GM19455 (cell line): ENCODE data around the gene ARL4C.

ENCODE experiments used
- ATAC-seq: cut with Tn5 transposase; IDR thresholded peaks from one replicate; pipeline ENCODE4 v1.9.1; 2021; ENCODE audit not compliant: unreplicated experiment

The ARL4C gene, protein sequence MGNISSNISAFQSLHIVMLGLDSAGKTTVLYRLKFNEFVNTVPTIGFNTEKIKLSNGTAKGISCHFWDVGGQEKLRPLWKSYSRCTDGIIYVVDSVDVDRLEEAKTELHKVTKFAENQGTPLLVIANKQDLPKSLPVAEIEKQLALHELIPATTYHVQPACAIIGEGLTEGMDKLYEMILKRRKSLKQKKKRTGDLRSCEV

DNA sequence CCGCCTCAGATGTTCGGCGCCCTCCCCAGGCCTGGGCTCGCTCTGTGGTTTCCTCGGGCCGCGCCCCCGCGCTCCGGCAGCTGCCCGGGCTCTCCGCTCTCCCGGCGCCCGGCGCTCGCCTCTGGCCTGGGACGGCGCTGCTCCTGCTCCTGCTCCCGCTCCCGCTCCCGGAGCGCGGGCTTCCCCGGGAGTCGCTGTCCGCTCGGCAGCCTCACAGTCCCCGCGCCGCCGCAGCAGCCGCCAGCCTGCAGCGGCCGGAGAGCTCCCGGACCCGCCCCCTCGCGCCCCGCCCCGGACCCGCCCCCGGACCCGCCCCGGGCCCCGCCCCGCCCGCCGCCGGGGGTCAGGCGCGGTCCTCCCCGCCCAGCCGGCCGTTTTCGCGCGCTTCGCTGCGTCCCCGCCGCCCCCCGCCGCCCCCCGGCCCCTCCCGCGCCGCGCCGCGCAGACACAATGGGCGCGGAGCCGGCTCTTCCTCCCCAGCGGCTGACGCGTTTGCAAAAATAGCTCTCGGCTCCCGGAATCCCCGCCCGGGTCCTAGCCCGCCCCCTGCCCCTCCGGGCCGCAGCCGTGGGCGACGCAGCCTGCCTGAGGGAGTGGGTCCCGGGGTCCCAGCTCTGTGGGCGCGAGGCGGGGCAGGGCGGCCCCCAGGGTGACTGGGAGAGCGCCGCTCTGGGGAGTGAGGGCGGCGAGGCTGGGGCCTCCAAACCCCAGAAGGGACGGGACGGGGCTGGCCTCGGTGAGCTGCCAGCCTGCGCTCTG lies at the start of gene ARL4C:
ARL4C (minus strand) TSS at position 247 of the 759 bp plus-strand sequence. CDS start 495 bp downstream, outside the sequence.
- peak; percentile 67 for ATAC-seq

DNA sequence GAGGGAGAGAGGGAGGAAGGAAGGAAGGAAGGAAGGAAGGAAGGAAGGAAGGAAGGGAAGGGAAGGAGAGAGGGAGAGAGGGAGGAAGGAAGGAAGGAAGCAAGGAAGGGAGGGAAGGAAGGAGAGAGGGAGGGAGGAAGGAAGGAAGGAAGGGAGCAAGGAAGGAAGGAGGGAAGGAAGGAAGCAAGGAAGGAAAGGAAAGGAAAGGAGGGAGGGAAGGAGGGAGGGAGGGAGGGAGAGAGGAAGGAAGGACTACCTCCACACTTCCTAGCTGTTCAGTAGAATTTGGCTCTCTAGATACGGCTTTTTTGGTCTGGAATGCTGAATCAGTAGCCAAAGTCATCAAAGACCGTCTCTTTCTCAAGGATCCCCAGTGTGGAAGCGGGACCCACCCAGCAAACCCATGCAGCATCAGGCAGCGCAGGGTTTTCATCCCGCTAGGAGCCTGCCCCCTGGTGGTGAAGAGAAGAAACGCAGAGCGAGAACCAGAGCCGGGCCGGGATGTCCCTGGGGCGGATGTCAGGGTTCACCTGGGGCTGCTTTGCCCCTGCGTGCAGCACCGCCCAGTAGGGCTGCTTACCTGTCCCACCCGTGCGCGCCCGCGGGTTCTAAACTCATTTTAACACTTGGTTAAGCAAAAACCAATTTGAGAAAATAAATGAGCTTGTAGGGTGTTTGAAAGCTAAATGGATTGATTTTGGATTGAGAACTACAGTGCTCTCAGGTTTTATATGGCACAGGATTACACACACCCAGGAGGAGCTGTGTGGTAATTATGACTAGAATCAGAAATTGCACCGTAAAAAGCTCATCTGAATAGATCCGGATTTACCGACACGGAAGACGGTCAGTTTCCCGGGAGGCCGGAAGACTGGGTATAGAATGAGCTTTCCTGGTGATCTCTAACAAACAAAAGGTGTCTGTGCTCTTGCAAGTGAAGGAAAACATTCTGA lies 48.1 kb upstream of the ARL4C start:
- ATAC-seq: no peak

DNA sequence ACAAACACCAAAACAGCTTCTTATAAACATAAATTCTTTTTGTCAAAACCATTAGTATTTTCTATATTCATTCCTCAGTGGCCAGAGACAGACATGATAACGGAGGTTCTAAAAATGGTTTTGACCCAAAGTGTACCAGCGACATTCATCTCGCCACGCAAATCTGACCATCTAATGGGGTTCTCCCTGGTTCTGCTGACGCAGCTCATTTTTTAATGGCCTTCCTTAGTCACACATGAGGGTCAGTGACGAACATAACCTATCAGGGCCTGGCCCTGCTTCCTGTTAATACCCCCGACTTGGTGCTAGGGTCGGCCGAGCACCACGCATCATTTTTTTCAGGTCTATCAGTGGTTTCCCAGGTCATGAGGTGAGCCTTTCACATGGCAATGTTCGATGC lies 45.9 kb upstream of the ARL4C start:
- ATAC-seq: no peak

DNA sequence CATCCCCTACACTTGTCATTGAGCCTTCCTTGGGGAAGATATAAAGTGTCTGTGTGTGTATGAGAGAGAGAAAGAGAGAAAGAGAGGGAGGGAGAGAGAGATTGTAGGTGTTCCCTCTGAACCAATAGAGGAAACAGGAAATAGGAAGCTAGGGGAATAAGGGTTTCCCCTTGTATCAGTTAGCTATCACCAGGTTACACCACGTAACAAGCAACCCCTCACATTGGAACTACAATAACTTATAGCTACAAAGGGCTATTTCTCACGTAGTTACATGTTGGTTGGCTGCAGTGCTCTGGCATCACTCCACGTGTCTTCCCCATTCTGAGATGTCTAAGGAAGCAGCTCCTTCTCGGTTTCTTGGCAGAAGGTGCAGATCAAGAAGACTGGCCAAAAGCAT lies 41.0 kb upstream of the ARL4C start:
- ATAC-seq: no peak

DNA sequence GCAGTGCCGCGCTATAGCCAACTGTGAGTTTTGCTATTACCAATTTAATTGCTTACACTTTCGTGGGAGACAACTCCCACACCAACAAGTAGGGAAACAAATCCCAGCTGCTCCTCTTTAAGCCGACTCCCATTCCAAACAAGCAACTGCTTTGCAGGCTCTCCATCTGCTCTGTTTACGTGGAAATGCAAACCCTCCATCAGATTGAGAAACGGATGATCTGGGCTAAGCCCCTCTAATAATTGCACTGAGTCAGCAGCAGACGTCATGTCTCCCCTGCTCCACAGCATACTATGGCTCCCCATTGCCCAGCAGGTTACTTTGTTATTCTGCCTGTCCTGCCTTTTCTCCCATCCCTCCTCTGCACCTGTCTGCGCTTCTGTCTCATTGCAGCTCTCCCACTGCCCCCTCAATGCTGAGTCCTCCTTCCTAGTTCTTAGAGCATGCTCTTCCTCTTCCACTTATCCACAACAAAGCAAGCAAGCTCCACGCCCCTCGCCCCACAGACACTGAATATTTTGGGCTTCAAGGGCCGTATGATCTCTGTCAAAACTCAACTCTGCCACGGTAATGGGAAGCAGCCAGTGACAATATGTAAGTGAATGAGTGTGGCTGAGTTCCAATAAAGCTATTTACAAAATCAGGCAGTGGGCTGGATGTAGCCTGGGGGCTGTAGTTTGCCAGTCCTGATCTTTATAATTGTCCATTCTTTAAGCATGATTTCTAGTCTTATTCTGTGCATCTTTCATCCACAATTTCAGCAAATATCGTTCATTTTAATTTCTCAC lies 39.5 kb upstream of the ARL4C start:
- no peak for ATAC-seq

DNA sequence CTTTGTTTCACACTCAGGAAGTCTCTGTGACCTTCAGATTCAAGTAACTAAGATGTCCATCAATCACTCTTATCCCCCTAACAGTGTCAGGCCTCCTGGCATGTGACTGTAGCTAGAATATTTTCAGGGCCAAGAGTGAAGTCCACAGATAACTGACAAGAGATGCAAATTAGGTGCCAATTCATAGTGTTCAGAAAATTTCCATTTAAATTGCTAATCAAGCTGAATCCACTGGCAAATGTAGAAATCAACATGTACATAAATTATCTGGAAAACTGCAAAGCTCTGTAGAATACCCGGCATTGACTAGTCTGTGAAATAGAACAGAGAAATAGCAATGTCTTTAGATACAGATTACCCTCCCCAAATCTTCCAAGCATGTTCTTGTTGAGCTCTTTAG lies 38.6 kb upstream of the ARL4C start:
- ATAC-seq: no peak

DNA sequence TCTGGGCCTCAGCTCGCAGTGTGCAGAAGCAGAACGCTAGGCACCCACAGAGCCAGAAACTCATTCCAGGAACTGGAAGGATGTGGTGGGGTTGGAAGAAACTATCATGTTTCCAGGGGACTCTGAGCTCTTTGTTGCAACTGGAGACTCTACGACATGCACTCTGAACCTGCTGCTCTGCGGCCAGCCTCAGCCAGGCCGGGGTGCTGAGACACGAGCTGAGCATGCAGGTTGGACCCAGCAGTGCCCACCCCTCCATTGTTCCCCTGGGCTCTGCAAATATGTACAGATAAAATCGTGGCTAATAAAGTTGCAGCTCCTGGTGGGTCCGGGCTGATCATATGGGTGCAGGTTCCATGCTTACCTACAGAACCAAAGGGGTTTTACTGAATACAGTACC lies 37.6 kb upstream of the ARL4C start:
- no peak for ATAC-seq

DNA sequence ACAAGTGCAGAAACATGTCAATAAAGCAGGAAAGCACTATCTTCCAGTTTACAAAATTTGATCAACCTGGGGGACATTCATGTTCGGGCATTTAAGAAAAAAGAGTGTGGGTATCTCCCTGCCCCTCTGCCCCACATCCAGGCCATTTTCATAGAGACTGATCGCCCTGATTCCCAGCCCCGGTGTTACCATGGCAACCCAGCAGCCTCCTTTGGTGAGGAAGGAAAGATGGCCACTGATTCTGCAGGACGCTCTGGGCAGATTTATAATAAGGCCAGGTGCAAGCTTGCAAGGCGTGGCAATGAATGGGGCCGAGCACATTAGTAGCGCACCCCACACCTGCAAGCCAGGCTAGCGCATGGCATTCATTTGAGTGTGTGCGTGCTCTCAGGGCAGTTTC lies 36.7 kb upstream of the ARL4C start:
- ATAC-seq: no peak

DNA sequence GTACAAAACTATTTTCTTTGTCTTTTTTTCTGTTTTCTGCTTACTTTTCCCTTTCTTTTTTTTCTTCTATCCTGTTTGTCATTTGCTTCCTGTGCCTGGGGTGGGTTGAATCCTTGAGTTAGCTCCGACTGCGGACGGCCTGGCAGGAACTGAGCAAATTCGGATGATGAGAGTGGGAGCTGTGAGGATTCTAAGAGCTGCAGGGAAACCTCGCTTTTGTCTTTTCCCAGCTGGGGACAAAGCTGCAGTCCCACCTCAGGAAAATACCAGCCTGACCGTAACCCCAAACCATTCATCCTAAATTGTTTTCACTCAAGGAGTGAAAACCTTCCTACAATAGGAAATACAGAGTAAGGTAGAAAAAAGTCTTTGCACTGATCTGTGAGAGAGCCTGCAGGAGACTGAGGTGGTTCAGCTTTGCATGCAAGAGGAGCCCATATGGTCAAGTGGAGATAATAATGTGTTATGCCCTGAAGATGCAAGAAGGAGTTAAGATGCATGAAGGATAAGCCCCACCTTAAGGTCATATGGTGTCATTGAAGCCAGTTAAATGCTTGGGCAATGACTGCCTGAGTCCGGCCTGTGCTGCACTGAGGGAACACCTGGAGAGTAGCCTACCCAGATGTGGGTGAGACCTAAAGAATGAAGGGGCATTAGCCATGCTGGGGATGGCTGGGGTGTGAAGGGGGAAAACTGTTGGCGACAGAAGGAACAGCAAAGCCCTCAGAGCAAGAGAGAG lies 31.7 kb upstream of the ARL4C start:
- no peak for ATAC-seq

DNA sequence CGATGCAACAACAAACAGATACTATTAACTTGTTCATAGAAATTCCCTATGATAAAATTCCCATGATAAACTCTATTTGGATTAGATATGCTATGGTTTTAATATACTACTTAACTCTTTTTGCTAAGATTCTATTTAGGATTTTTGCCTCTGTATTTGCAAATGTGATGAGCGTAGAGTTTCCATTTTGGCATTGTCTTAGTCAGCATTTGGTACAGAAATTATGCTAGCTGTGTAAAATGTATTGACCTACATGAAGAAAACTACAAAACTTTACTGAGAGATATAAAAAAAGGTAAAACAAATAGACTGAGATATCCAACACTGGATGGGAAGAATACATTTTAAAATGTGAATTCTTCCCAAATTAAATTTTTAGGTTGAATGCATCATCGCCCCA lies 29.8 kb upstream of the ARL4C start:
- no peak for ATAC-seq

DNA sequence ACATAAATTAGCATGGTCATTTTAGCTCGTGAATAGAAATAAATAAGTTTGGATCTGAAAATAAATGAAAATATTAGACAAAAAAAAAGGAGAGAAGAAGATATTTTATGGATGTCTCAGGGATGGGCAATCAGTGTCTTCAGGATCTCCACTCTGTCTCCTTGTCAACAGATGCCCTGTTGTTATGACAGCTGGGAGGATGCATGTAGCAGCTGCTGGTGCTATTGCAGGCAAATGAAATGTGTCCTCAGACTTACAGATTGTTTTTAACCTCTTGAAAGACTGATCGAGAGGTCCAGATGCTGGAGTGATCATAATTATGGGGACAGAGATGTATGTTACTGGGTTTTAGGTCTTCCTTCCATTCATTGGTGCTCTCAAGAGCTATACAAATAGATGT lies 24.7 kb upstream of the ARL4C start:
- ATAC-seq: no peak

DNA sequence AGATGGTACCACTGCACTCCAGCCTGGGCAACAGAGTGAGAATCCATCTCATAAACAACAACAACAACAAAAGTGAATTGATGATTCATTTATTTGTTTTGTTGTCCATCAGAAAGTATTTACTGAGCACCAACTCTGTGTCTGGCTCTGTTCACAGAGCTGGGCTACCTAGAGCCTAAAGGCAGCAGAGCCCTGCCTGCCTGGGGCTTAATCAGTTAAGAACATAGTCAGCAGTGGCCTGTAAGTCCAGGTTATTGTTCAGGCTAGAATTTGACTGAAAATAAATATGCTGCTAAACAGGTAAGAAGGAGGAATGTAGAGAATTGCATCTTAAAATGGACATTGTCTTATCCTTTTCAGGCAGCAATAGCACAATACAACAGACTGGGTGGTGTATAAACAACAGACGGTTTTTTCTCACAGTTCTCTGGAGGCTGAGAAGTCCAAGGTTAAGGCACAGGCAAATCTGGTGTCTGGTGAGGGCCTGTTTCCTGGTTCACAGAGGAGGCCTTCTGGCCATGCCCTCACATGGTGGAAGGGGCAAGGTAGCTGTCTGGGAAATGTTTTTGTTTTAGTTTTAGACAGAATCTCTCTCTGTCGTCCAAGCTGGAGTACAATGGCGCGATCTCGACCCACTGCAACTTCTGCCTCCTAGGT lies 22.2 kb upstream of the ARL4C start:
- ATAC-seq: no peak

DNA sequence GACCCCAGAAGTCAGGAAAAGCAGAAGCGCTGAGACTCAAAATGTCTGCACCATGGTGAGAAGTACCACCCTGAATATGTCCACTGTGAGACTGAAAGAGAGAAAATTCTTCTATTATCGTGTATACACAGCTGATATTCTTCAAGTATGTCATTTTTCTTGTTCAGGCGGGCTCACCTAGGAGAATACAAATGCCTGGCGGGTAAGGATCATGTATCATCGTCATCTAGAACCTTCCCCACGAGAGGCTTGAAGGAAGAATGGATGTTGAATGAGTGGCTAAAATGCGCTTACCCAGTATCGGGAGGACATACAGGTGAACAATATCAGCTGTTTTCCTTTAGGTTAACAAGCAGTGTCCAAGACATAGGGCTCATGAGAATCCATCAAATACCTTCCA lies 21.1 kb upstream of the ARL4C start:
- ATAC-seq: no peak

DNA sequence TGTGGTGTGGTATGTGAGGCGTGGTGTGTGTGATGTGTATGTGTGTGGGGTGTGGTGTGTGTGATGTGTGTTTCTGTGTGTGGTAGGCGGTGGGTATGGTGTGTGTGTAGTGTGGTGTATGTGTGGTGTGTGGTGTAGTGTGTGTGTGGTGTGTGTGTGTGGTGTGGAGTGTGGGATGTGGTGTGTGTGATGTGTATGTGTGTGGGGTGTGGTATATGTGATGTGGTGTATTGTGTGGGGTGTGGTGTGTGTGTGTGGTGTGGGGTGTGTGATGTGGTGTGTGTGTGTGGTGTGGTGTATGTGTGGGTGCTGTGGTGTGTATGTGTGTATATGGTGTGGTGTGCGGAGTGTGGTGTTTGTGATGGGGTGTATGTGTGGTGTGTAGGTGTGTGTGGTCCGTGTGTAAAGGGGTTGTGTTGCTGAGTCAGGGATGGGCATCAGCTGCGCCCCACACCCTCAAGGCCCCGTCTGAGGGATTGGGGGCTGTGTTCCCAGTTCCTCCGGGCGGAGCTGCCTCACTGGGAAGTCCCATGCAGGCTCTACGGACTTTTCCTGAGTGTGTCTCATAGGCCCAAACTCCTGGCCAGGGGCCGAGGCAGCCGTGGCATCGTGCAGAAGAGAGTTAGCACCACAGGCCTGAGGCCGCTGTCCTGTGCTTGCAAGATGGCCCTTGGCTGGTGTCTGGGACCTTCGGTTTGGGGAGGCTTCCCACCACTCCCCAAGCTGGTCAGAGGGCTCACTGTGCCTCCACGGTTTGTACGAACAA lies 18.2 kb upstream of the ARL4C start:
- no peak for ATAC-seq

DNA sequence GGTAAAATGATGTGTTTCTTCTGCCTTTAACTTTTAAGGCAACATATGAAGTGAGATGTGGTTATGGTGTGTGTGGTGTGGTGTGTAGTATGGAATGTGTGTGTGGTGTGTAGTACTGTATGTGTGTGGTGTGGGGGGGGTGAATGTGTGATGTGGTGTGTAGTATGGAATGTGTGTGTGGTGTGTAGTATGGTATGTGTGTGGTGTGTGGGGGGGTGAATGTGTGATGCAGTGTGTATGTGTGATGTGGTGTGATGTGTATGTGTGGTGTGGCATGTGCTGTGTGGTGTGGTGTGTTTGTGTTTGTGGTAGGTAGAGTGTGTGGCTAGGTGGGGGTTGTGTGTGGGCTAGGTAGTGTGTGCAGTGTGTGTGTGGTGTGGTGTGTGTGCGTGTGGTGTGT lies 17.2 kb upstream of the ARL4C start:
- ATAC-seq: no peak

DNA sequence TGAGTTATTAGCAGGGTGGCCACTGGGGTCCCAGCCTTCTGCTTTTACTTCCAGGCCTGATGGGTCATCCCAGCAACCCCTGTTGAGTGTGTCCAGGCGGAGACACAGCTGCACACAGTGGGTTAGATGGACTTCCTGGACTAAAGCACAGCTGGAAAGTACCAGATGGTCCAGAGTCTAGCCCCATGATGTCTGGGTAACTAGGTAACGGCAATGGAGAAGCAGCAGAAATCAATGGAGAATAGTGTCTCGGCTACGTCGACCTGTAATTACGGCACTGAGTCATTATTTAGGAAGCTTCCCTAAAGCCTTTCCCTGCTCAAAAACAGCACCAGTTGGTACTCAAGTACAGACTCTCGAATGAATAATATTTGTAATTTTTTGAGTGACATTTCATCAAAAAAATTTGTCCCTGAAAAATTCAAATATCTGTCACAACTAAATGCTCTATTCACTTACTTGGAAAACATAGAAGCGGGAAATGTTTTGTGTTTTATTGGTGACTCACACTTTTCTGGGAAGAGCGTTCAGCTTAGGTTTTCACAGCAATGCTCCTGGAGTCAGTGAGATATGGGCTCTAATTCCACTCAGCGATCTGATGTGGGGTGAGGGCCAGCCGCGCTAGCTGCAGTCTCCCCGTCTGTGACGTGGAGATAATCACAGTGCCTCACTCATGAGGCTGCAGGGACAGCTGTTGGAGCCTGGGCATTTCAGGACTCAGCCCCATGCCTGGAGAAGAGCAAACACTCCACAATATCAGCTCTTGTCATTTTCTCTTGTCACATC lies 16.2 kb upstream of the ARL4C start:
- no peak for ATAC-seq

DNA sequence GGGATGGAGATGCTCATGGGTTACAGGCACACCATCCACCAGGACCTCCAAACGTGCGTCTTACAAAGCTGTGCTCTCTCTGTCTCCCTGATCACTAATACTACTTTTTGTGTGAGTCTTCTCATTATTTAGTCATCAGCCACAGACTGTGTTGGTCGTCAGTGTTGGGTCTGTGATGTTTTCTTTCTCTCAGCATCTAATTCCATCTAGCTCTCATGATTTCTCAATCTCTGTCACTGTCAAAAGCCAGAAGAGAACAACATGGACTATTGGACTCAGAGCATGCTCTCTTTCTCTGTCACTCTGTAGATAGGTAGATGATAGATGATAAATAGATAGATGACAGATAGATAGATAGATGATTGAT lies 6.0 kb upstream of the ARL4C start:
- no peak for ATAC-seq

DNA sequence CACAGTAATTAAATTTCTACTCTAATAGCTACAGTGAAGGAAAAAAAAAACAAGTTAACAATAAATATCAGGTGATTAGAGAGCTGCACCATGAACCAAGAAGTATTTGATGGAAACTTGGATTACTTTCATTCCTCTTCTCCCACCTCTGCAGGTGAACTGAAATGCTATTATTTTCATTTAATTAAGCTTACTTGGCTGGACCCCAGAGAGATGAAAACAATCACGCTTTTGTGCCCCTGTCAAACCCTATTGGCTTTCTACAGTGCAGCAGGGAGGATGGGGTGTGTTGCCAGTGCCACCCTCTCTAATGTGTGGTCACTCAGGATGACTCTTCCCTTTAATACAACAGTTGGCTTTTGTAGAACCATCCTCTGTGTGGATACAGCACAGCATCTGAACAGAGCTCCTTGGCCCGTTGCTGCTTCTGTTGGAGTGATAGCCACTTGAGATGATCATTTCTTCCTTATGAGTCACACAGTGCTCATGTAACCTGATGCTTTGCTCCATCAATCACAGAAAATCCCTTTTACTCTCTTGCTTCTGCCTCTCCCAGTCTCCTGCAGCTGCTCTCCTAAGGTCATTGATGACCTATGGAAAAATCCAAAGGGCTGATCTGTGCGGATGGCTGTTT lies 5.5 kb upstream of the ARL4C start:
- ATAC-seq: no peak
